NCI-H2227 (cell line): ENCODE measurements around the gene PPP1R15A.
"Not testable (repeated sequence)": the region's sequence is repeated elsewhere in the genome, so short reads cannot be mapped to it uniquely, and the experiment has no call there.

Source experiments
- DNase-seq: peaks from one replicate; lab custom pipeline; 2025; ENCODE audit not compliant: unreplicated experiment; lab: John Stamatoyannopoulos, UW

Gene PPP1R15A

GRCh38 chr19:48872182-48872883 is at the start of gene PPP1R15A:
TSS of gene PPP1R15A (plus strand) at chr19:48872421. CDS start at chr19:48873234, 813 bp downstream.
- peak; percentile 97 for DNase-seq

GRCh38 chr19:48822514-48822913 is 49.7 kb upstream of the PPP1R15A start:
- no peak for DNase-seq

GRCh38 chr19:48826606-48827020 is 45.6 kb upstream of the PPP1R15A start:
- DNase-seq: no peak

- DNase-seq: no peak
These were observed 42.1 kb upstream of the PPP1R15A start for GRCh38 chr19:48830088-48830487.

- DNase-seq: no peak
These were observed 41.3 kb upstream of the PPP1R15A start for GRCh38 chr19:48830965-48831364.

GRCh38 chr19:48833049-48833448 is 39.2 kb upstream of the PPP1R15A start:
- DNase-seq: no peak

GRCh38 chr19:48833977-48834376 is 38.2 kb upstream of the PPP1R15A start:
- no peak for DNase-seq

- peak; percentile 86 for DNase-seq
These were observed 36.5 kb upstream of the PPP1R15A start for GRCh38 chr19:48835734-48836088.

GRCh38 chr19:48836089-48837017 is 35.9 kb upstream of the PPP1R15A start, which contains the start of gene HSD17B14:
TSS of gene HSD17B14 (minus strand) at chr19:48836491. CDS start at chr19:48836411, 80 bp downstream.
- peak; percentile 57 for DNase-seq

GRCh38 chr19:48837051-48837524 is 35.1 kb upstream of the PPP1R15A start:
- peak; percentile 89 for DNase-seq

GRCh38 chr19:48837687-48838086 is 34.5 kb upstream of the PPP1R15A start:
- peak; percentile 9 for DNase-seq

GRCh38 chr19:48841047-48841446 is 31.2 kb upstream of the PPP1R15A start:
- no peak for DNase-seq

- no peak for DNase-seq
These were observed 30.6 kb upstream of the PPP1R15A start for GRCh38 chr19:48841571-48841970.

- peak; percentile 64 for DNase-seq
These were observed 29.4 kb upstream of the PPP1R15A start for GRCh38 chr19:48842789-48843162.

GRCh38 chr19:48844472-48844871 is 27.7 kb upstream of the PPP1R15A start:
- DNase-seq: no peak

GRCh38 chr19:48845384-48845783 is 26.8 kb upstream of the PPP1R15A start:
- no peak for DNase-seq

GRCh38 chr19:48846659-48847058 is 25.6 kb upstream of the PPP1R15A start:
- DNase-seq: not testable (repeated sequence)

GRCh38 chr19:48852292-48852691 is 19.9 kb upstream of the PPP1R15A start:
- no peak for DNase-seq

- DNase-seq: no peak
These were observed 18.7 kb upstream of the PPP1R15A start for GRCh38 chr19:48853483-48853882.

GRCh38 chr19:48854103-48854502 is 18.1 kb upstream of the PPP1R15A start:
- no peak for DNase-seq

GRCh38 chr19:48856921-48857320 is 15.3 kb upstream of the PPP1R15A start:
- DNase-seq: no peak
